Natural killer cell (primary cell): Measurements from ENCODE around the gene TCF7L2. TPM values are rescaled to one million over a fixed set of nuclear protein-coding genes. Genes with fewer than 3 reads are reported as not detected.

Experiments used
- ATAC-seq, 3 donors: fragments of 150-1000 bp in 2 of 3; fragments of 200-7000 bp in 1 of 3; cut with Tn5 transposase; 1 replicate in 1 of 3; 2 replicates in 2 of 3; pipeline ENCODE4 v1.10.0; 2021; ENCODE audit warnings: mild to moderate bottlenecking in 2 of 3, moderate library complexity in 2 of 3
- DNase-seq, 2 donors: peaks; one replicate each; pipeline versions ENCODE4 v3.0.0 to v3.0.0-alpha.2; 2013 to 2021; ENCODE audit warnings: mixed read lengths in 1 of 2
- H3K27ac ChIP-seq: one replicate; pipeline ENCODE4 v1.5.1; 2013; ENCODE audit warnings: mild to moderate bottlenecking, low read length
- H3K27me3 ChIP-seq: one replicate; pipeline ENCODE4 v1.6.1; 2013; ENCODE audit warnings: low read length; ENCODE audit not compliant: control insufficient read depth, insufficient read depth
- H3K36me3 ChIP-seq: one replicate; pipeline ENCODE4 v1.6.1; 2013; ENCODE audit warnings: low read length; ENCODE audit not compliant: control insufficient read depth, insufficient read depth
- H3K4me1 ChIP-seq: one replicate; pipeline ENCODE4 v1.6.1; 2013; ENCODE audit warnings: low read length; ENCODE audit not compliant: control insufficient read depth, insufficient read depth
- H3K4me3 ChIP-seq: one replicate; pipeline ENCODE4 v1.5.1; 2013; ENCODE audit warnings: low read length
- H3K9me3 ChIP-seq: one replicate; pipeline ENCODE4 v1.6.1; 2013; ENCODE audit warnings: low read length; ENCODE audit not compliant: control insufficient read depth, insufficient read depth
- H3K27ac Mint-ChIP-seq, 2 donors: one replicate each; pipeline ENCODE4 v1.8.0; 2022; ENCODE audit warnings: mild to moderate bottlenecking in 2 of 2, mixed read lengths in 2 of 2, moderate library complexity in 1 of 2
- H3K27me3 Mint-ChIP-seq, 2 donors: one replicate each; pipeline ENCODE4 v1.8.0; 2022; ENCODE audit warnings: low read depth in 2 of 2, mixed read lengths in 2 of 2
- H3K36me3 Mint-ChIP-seq: one replicate; pipeline ENCODE4 v1.8.0; 2022; ENCODE audit warnings: mixed read lengths
- H3K4me1 Mint-ChIP-seq, 2 donors: one replicate each; pipeline ENCODE4 v1.8.0; 2022; ENCODE audit warnings: mixed read lengths in 2 of 2
- H3K4me3 Mint-ChIP-seq: one replicate; pipeline ENCODE4 v1.8.0; 2022; ENCODE audit warnings: mild to moderate bottlenecking, moderate library complexity, mixed read lengths
- H3K9me3 Mint-ChIP-seq, 2 donors: one replicate each; pipeline ENCODE4 v1.8.0; 2022; ENCODE audit warnings: mixed read lengths in 2 of 2
- WGBS: methylation state at CpG from one replicate; pipeline ENCODE4 v1.1.7; 2013; ENCODE audit warnings: missing lambda C conversion rate; ENCODE audit not compliant: insufficient coverage; 5-methylcytosine and 5-hydroxymethylcytosine counted together
- intact Hi-C: fragments of 100-400 bp; cut with micrococcal nuclease; formaldehyde crosslinking; loops from one replicate; pipeline ENCODE4 v1.14.2; 2022
- total RNA-seq, 4 donors: library from RNA; stranded (reverse); fragments of 120-200 nt in 1 of 4; gene quantifications; one replicate each; pipeline versions ENCODE4 v1.2.3 to v1.2.4, GENCODE V29; 2013 to 2022
- TF ChIP-seq, protein P1 (sequence below): fragments of 200-600 bp; IDR thresholded peaks from one replicate; pipeline ENCODE4 v1.8.0; 2022; ENCODE audit warnings: antibody characterized with exemption

TCF7L2 gene
- total RNA-seq, 3 donors from 2014 or later (not counting 1 experiment from before 2014, with no cell fraction given): 10.4 to 32.7 (median 15.3) TPM

- H3K4me3 ChIP-seq: no peak overlapping the region
- Mint-ChIP-seq H3K9me3 (no peaks in the 10 kb centered on the region), H3K4me1 (peaks cover 0 to 8% of the 10 kb centered on the region in 2 donors), H3K27ac (no peak overlapping the region), H3K36me3 (no peaks in the 10 kb centered on the region), H3K4me3 (no peak overlapping the region), H3K27me3 (peaks cover 2 to 6% of the 10 kb centered on the region in 2 donors)
- intact Hi-C loops: no loop called here
- no peaks in the 10 kb centered on the region for H3K4me1 ChIP-seq
- whole genome bisulfite sequencing: 88% methylated on average over 4 of the region's 5 CpGs
- no peak for DNase-seq
- no peaks in the 10 kb centered on the region for H3K27me3 ChIP-seq
- no peaks in the 10 kb centered on the region for H3K9me3 ChIP-seq
- H3K36me3 ChIP-seq: no peaks in the 10 kb centered on the region
- ATAC-seq: no peak
- no peak overlapping the region for H3K27ac ChIP-seq
- TF ChIP-seq, protein P1, sequence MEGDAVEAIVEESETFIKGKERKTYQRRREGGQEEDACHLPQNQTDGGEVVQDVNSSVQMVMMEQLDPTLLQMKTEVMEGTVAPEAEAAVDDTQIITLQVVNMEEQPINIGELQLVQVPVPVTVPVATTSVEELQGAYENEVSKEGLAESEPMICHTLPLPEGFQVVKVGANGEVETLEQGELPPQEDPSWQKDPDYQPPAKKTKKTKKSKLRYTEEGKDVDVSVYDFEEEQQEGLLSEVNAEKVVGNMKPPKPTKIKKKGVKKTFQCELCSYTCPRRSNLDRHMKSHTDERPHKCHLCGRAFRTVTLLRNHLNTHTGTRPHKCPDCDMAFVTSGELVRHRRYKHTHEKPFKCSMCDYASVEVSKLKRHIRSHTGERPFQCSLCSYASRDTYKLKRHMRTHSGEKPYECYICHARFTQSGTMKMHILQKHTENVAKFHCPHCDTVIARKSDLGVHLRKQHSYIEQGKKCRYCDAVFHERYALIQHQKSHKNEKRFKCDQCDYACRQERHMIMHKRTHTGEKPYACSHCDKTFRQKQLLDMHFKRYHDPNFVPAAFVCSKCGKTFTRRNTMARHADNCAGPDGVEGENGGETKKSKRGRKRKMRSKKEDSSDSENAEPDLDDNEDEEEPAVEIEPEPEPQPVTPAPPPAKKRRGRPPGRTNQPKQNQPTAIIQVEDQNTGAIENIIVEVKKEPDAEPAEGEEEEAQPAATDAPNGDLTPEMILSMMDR: no peak
Observed at GRCh38 chr10:113041841-113042750, 92.0 kb downstream of the TCF7L2 start.

GRCh38 chr10:113042868-113043267 is 92.8 kb downstream of the TCF7L2 start:
- H3K36me3 Mint-ChIP-seq: no peaks in the 10 kb centered on the region
- Histone ChIP-seq H3K27me3 (no peaks in the 10 kb centered on the region), H3K4me3 (no peak overlapping the region), H3K27ac (no peak overlapping the region), H3K9me3 (no peaks in the 10 kb centered on the region), H3K36me3 (no peaks in the 10 kb centered on the region), H3K4me1 (no peaks in the 10 kb centered on the region)
- WGBS: 100% methylated on average over 3 of the region's 7 CpGs
- DNase-seq: no peak
- peaks cover 0 to 8% of the 10 kb centered on the region in 2 donors for H3K4me1 Mint-ChIP-seq
- H3K27me3 Mint-ChIP-seq: peaks cover 0 to 2% of the 10 kb centered on the region in 2 donors
- TF ChIP-seq, protein P1: no peak
- H3K4me3 Mint-ChIP-seq: no peak overlapping the region
- intact Hi-C loops: no loop called here
- no peaks in the 10 kb centered on the region for H3K9me3 Mint-ChIP-seq
- no peak overlapping the region for H3K27ac Mint-ChIP-seq
- no peak for ATAC-seq

DNA sequence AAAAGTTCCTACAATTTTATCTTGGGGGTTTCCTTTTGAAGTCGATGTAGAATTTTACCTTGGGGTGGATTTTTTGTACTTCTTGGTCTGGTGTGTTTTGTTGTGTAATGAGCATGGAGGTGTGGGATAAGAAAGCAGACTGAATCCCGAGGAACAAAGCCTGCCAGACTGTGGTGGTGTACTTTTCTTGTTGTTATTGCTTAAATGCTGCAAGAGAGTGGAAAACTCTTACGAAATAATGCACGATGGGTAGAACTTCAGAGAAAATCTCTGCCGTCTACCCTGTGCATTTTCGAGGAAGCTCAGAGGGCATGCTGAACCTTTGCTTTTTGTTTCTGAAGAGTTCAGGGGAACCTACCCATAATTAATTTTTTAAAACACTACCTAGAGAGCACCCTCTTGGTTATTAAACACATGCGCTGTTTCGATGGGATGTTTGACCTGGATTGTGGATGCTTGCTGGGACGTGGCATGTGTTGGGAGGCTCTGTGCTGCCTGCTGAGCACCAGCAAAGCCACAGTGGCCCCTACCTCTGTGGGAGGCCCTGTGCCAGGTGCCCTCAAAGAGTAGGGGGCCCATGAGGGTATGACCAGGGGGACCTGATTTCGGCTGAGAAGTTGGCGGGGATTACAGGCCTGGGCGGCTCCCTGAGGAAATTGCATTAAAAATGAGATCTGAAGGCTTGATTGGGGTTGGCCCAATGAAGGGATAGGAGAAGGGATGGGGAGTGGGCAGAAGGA is 94.1 kb downstream of the TCF7L2 start:
- Mint-ChIP-seq H3K4me3 (no peak overlapping the region), H3K27ac (no peak overlapping the region), H3K4me1 (peaks cover 0 to 4% of the 10 kb centered on the region in 2 donors), H3K9me3 (no peaks in the 10 kb centered on the region), H3K36me3 (no peaks in the 10 kb centered on the region), H3K27me3 (peaks cover 0 to 2% of the 10 kb centered on the region in 2 donors)
- no peak overlapping the region for H3K4me3 ChIP-seq
- no peaks in the 10 kb centered on the region for H3K4me1 ChIP-seq
- no peak overlapping the region for H3K27ac ChIP-seq
- ATAC-seq (no peak), DNase-seq (no peak)
- 94% methylated on average over 12 of the region's 12 CpGs for WGBS
- no peaks in the 10 kb centered on the region for H3K27me3 ChIP-seq
- H3K9me3 ChIP-seq: no peaks in the 10 kb centered on the region
- intact Hi-C loops: no loop called here
- H3K36me3 ChIP-seq: no peaks in the 10 kb centered on the region
- TF ChIP-seq, protein P1: no peak
